GM20000 (cell line): ENCODE measurements around the gene KCNQ1.

Source experiments
- DNase-seq: peaks from one replicate; pipeline ENCODE4 v3.0.0; 2012; ENCODE audit warnings: low spot score
- CTCF ChIP-seq: IDR thresholded peaks from 2 replicates; pipeline ENCODE4 v1.5.1; 2012; ENCODE audit warnings: mild to moderate bottlenecking, control low read depth; ENCODE audit errors: extremely low read depth, missing control alignments

KCNQ1 gene

GRCh38 chr11:2437516-2437915 is 7.3 kb upstream of the KCNQ1 start:
- DNase-seq = no peak
- no peak for TF ChIP-seq CTCF

GRCh38 chr11:2439820-2440219 is 5.0 kb upstream of the KCNQ1 start:
- DNase-seq = no peak
- no peak for TF ChIP-seq CTCF

GRCh38 chr11:2440646-2441045 is 4.2 kb upstream of the KCNQ1 start:
- TF ChIP-seq CTCF = no peak
- DNase-seq = no peak

GRCh38 chr11:2441171-2441570 is 3.6 kb upstream of the KCNQ1 start:
- TF ChIP-seq CTCF = no peak
- no peak for DNase-seq

- TF ChIP-seq CTCF = no peak
- DNase-seq = no peak
Observed at GRCh38 chr11:2442589-2442988, 2.2 kb upstream of the KCNQ1 start.

- DNase-seq = no peak
- no peak for TF ChIP-seq CTCF
Observed at GRCh38 chr11:2443406-2443805, 1.4 kb upstream of the KCNQ1 start.

- no peak for TF ChIP-seq CTCF
- DNase-seq = peak; percentile 72
Observed at GRCh38 chr11:2443881-2444820, 657 bp upstream of the KCNQ1 start, which contains the start of gene TRPM5. Gene TRPM5, minus strand, starts transcription at chr11:2444514. Its CDS starts 21,478 bp downstream, at chr11:2423036.
